ENCODE measurements around the gene PARP1. TPM values are rescaled to one million over a fixed set of nuclear protein-coding genes. Genes with fewer than 3 reads are reported as not detected.
"Not testable (repeated sequence)": the region's sequence is repeated elsewhere in the genome, so short reads cannot be mapped to it uniquely, and the experiment has no call there.

PARP1 gene
- total RNA-seq, 1 experiment from 2014 or later, result 256 TPM

- DNase-seq (ENCODE audit: low spot score), result no peak
Observed at GRCh38 chr1:226428791-226429461, 21.0 kb upstream of the PARP1 start.

GRCh38 chr1:226428348-226428747, 20.5 kb upstream of the PARP1 start:
- DNase-seq (ENCODE audit: low spot score), result no peak

- no peak for DNase-seq (ENCODE audit: low spot score)
Observed at GRCh38 chr1:226427131-226427530, 19.2 kb upstream of the PARP1 start.

GRCh38 chr1:226426395-226426794, 18.5 kb upstream of the PARP1 start:
- not testable (repeated sequence) for DNase-seq (ENCODE audit: low spot score)

GRCh38 chr1:226425431-226426031, 17.6 kb upstream of the PARP1 start:
- no peak for DNase-seq (ENCODE audit: low spot score)

GRCh38 chr1:226425004-226425378, 17.1 kb upstream of the PARP1 start:
- DNase-seq (ENCODE audit: low spot score), result no peak

- peak; percentile 31 for DNase-seq (ENCODE audit: low spot score)
Observed at GRCh38 chr1:226424221-226425003, 16.5 kb upstream of the PARP1 start.

- no peak for DNase-seq (ENCODE audit: low spot score)
Observed at GRCh38 chr1:226422478-226422877, 14.6 kb upstream of the PARP1 start.

- DNase-seq (ENCODE audit: low spot score), result no peak
Observed at GRCh38 chr1:226420897-226421296, 13.0 kb upstream of the PARP1 start.

GRCh38 chr1:226420328-226420727, 12.4 kb upstream of the PARP1 start:
- no peak for DNase-seq (ENCODE audit: low spot score)

- no peak for DNase-seq (ENCODE audit: low spot score)
Observed at GRCh38 chr1:226419284-226420029, 11.6 kb upstream of the PARP1 start.

- DNase-seq (ENCODE audit: low spot score), result no peak
Observed at GRCh38 chr1:226417830-226418546, 10.1 kb upstream of the PARP1 start.

- no peak for DNase-seq (ENCODE audit: low spot score)
Observed at GRCh38 chr1:226417350-226417749, 9.5 kb upstream of the PARP1 start.

GRCh38 chr1:226414098-226414698, 6.3 kb upstream of the PARP1 start:
- no peak for DNase-seq (ENCODE audit: low spot score)

GRCh38 chr1:226411619-226412018, 3.7 kb upstream of the PARP1 start:
- no peak for DNase-seq (ENCODE audit: low spot score)

GRCh38 chr1:226410958-226411357, 3.1 kb upstream of the PARP1 start:
- no peak for DNase-seq (ENCODE audit: low spot score)

- DNase-seq (ENCODE audit: low spot score), result no peak
Observed at GRCh38 chr1:226409392-226409791, 1.5 kb upstream of the PARP1 start.

- no peak for DNase-seq (ENCODE audit: low spot score)
Observed at GRCh38 chr1:226408285-226409184, 642 bp upstream of the PARP1 start.

- DNase-seq (ENCODE audit: low spot score), result no peak
Observed at GRCh38 chr1:226407199-226407496, 745 bp downstream of the PARP1 start.

- no peak for DNase-seq (ENCODE audit: low spot score)
Observed at GRCh38 chr1:226406401-226406881, 1.5 kb downstream of the PARP1 start.

All from H4 (cell line).